Left renal pelvis (tissue), 4 donors: ENCODE data around the gene ELF3. TPM values are rescaled to one million over a fixed set of nuclear protein-coding genes. Genes with fewer than 3 reads are reported as not detected.
"Not testable (repeated sequence)": the region's sequence is repeated elsewhere in the genome, so short reads cannot be mapped to it uniquely, and the experiment has no call there.

Experiments
- DNase-seq, 4 donors: peaks; one replicate each; pipeline ENCODE4 v3.0.0-alpha.2; 2013; ENCODE audit warnings: low read depth in 4 of 4, low spot score in 3 of 4
- polyA plus RNA-seq, 4 donors: library from polyadenylated mRNA; unstranded; fragments of 120-200 nt; gene quantifications; one replicate each; pipeline ENCODE4 v1.2.1, GENCODE V29; 2013; ENCODE audit not compliant: insufficient read length in 4 of 4

The ELF3 gene
- polyA plus RNA-seq, 4 donors: 1.2 to 143 (median 66.5) TPM

DNA sequence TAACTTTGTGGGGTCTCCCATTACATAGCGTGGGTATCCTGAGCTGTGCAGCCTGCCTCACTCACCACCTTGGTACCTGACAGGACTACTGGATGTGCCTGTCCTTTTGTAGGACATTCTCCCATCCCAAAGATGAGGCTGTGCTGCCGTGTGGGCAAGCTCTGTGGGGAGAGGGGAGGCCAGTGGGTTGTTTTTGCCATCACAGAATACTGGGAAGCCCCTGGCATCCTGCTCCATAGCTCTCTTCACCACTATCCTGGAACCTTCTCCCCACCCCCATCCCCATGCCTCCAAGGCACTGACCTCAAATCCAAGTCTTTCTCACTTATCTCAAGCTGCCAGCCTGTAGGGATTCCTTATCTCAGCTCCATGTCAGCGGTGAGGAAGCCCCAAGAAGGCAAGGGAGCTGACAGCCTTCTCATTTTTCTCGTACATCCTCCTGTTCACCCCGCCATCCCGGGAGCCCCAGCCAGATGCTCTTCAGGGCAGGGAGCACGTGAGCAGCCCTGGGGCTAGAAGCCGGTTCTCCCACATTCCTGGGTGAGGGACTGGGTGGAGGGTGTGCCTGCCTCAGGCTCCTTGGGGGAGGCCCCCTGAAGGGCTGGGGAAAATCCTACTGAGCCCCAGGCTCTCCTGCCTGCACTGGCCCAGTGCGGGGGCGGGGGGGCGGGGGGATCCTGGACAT, 2.4 kb upstream of the ELF3 start:
- DNase-seq: peak in 1 of 4 donors; percentile 52

DNA sequence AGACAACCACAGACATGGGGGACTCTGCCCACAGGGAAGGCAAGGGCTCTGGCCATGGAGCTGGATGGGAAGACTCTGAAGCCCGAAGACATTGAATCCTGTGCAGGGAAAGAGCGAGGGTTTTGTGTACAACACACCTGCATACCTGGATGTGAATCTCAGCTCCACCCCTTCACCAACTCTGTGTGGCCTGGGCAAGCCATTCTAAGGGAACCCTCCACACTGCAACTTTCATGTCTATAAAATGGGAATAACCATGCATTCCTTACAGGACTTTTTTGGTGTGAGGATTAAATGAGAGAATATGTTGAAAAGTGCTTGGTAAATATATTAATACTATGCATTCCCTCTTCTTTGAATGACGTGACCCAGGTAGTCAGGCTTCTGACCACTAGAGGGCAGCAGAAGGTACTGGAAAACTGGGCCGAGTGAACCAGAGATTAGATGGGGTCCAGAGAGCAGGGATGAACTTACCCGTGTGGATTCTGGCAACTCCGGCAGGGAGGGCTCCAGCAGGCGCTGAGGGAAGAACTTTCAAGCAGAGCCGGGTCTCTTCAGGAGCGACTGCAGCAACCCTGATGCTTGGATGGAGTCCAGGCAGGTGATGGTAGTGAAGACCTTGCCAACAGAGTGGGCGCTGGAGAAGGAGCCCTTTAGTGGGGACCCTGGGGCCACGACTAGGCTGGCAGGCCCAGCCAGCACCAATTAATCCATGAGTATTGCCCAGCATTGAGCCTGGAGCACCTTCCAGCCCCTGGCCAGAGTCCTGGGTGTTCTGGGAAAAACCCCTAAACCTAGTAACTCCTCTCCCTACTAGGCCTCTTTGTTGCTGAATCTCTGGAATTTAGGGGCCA, 834 bp upstream of the ELF3 start:
- DNase-seq: peak; percentile 75 to 83 (median 78)

DNA sequence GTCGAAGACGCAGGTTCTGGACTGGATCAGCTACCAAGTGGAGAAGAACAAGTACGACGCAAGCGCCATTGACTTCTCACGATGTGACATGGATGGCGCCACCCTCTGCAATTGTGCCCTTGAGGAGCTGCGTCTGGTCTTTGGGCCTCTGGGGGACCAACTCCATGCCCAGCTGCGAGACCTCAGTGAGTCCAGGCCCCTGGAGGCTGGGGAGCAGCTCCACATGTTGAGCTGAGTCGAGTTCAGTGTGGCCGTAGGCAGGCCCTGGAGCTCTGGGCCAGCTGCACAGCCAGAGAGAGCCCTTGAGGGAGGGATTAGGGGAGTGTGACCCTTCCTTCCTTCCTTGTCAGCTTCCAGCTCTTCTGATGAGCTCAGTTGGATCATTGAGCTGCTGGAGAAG, 1.6 kb downstream of the ELF3 start:
- no peak for DNase-seq

DNA sequence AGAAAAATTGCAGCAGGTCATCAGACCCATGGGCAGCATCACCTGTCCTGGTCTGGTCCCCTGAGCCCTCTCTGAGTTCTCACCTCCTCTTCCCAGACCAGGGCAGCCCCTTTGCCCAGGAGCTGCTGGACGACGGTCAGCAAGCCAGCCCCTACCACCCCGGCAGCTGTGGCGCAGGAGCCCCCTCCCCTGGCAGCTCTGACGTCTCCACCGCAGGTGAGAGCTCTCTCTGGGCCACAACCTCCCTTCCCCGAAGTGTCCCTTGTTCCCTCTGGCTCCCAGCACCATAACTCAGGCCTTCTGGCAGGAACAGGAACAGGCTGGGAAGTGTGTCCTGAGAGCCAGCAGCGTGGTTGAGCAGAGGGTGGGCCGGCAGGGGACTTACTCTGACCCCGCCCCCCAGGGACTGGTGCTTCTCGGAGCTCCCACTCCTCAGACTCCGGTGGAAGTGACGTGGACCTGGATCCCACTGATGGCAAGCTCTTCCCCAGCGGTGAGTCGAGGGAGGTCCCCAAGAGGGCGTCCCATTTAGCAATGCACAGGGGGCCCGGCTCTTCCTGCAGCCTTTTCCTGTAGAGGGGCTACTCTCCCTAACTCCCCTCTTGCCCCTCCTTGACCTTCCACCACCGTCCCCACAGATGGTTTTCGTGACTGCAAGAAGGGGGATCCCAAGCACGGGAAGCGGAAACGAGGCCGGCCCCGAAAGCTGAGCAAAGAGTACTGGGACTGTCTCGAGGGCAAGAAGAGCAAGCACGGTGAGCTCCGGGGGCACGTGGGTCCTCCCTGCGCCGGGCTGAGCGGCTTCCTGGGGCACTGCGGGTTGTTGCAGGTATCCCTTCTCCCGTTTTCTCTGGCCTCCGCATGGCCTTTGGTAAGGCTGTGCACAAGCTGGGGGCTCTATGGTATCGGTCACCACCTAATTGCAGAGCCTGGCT, 2.4 kb downstream of the ELF3 start:
- DNase-seq: no peak

DNA sequence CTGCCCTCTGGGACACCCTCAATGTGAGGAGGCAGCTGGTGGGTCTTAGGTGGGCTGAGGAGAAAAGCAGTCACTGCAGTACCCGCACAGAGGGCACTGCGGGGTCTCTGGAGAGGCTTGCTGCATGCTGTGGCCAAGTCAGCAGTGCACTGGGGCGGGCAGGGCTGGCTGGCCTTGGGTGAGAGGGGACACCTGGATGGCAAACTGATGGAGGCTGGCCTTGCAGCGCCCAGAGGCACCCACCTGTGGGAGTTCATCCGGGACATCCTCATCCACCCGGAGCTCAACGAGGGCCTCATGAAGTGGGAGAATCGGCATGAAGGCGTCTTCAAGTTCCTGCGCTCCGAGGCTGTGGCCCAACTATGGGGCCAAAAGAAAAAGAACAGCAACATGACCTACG, 3.2 kb downstream of the ELF3 start:
- no peak for DNase-seq

DNA sequence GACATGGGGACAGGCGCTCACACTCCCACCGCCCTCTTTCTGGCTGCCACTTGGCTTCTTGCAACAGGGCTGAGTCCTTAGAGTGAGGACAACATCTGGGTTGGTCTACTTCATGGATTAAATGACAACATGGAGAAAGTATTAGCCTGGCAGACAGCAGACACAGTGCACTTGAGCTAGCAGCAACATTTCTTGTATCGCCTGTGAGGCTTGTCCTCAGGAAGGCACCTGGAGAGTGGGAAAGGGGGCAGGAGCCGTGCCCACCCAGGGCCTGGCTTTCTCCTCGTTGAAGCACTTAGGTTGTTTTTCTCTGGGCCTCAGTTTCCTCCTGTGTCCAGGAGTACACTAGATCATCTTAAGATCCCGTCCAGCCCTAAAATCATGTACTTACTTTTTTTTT, 3.7 kb downstream of the ELF3 start:
- DNase-seq: no peak

DNA sequence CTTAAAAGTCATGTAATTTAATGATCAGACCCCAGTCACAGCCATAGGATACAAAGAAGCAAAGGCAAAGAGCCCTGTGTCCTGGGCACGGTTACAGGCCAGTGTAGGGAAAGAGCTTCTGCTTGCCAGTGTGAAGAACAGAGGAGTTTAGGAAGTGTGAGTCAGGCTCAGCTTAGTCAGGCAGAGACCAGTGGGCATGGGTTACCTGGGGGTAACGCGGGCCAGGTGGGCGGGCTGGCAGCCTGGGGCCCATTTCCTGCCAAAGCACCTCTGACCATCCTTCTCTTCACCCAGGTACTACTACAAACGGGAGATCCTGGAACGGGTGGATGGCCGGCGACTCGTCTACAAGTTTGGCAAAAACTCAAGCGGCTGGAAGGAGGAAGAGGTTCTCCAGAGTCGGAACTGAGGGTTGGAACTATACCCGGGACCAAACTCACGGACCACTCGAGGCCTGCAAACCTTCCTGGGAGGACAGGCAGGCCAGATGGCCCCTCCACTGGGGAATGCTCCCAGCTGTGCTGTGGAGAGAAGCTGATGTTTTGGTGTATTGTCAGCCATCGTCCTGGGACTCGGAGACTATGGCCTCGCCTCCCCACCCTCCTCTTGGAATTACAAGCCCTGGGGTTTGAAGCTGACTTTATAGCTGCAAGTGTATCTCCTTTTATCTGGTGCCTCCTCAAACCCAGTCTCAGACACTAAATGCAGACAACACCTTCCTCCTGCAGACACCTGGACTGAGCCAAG, 4.7 kb downstream of the ELF3 start:
- no peak for DNase-seq

DNA sequence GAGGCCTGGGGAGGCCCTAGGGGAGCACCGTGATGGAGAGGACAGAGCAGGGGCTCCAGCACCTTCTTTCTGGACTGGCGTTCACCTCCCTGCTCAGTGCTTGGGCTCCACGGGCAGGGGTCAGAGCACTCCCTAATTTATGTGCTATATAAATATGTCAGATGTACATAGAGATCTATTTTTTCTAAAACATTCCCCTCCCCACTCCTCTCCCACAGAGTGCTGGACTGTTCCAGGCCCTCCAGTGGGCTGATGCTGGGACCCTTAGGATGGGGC, 5.2 kb downstream of the ELF3 start:
- DNase-seq: no peak

DNA sequence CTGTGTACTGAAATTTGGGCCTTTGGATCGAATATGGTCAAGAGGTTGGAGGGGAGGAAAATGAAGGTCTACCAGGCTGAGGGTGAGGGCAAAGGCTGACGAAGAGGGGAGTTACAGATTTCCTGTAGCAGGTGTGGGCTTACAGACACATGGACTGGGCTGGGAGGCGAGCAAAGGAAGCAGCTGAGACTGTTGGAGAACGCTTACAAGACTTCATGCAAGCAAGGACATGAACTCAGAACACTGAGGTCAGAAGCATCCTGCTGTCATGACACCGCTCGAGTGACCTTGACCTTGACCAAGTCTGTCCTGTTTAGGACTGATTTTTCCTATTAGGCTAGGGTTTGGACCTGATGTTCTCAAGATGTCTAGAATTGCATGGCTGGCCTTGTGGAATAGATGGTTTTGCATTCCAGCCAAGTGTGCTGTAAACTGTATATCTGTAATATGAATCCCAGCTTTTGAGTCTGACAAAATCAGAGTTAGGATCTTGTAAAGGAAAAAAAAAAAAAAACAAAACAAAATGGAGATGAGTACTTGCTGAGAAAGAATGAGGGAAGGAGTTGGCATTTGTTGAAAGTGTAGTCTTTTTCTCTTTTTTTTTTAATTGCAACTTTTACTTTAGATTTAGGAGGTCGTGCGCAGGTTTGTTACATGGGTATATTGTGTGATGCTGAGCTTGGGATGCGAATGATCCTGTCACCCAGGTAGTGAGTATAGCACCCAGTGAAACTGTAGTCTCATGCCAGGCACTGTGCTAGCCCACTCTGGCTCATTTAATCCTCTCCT, 5.8 kb downstream of the ELF3 start:
- no peak for DNase-seq

DNA sequence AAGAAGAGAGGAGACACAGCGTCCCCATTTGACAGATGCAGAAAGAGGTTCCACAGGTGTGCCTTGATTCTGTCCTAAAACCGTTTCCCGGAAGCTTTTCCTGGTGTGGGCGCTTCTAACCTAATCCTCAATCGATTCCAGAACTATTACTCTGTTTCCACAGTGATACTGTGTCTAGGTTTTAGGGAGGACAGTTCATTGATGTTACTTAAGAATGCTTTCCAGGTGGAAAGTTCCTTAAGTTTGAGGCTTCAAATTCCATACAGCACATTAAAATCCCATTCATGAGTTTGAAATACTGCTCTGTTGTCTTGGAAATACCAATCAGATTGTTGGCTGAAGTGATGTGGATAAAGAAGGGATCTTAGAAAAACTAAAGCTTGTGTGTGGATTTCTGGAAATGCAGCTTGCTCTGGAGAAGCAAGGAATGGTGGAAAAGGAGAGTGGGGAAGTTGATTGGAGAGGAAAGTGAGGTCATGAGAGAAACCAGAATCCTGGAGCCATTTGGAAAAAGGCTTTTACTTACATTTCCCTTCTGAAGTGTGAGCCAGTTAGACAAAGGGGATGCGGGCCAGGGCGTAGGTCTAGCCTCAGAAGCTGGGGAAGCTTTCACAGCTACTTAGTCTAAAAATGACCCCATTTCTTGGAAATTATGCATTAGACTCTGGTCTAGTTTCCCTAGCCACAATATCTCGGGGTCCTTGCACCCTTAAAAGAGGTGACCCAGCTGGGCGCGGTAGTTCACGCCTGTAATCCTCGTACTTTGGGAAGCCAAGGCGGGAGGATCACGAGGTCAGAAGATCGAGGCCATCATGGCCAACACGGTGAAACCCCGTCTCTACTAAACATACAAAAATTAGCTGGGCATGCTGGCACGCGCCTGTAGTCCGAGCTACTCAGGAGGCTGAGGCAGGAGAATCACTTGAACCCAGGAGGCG, 6.7 kb downstream of the ELF3 start:
- no peak for DNase-seq

DNA sequence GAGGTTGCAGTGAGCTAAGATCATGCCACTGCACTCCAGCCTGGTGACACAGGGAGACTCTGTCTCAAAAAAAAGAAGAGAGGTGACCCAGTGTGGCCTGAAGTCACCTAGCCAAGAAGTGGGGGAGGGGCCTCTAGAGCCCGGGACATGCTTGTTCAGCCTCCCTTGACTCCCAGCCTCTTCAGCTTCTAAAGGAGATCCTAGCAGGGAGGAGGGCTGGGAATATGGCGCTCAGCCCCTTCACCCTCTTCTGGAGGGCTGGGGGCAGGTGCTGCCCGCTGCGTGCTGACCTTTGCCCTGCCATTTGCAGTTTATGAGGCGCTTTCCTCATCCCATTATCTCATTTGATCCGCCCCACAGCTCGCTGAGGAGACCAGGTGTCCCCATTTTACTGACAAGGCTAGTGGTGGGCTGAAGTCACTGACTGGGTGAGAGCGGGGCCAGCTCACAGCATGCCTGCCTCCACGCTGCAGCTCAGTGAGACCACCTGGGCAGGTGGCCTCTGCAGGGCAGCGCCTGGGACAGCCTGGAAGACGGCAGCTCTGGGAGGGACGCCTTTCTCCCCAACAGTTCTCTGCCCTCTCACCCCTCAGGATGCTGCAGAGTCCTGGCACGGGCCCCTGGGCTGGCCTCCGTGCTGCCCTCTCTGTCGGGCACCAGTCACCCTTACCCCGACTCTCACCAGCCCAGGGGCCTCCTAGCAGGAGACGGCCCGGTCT, 7.5 kb downstream of the ELF3 start:
- DNase-seq: no peak

DNA sequence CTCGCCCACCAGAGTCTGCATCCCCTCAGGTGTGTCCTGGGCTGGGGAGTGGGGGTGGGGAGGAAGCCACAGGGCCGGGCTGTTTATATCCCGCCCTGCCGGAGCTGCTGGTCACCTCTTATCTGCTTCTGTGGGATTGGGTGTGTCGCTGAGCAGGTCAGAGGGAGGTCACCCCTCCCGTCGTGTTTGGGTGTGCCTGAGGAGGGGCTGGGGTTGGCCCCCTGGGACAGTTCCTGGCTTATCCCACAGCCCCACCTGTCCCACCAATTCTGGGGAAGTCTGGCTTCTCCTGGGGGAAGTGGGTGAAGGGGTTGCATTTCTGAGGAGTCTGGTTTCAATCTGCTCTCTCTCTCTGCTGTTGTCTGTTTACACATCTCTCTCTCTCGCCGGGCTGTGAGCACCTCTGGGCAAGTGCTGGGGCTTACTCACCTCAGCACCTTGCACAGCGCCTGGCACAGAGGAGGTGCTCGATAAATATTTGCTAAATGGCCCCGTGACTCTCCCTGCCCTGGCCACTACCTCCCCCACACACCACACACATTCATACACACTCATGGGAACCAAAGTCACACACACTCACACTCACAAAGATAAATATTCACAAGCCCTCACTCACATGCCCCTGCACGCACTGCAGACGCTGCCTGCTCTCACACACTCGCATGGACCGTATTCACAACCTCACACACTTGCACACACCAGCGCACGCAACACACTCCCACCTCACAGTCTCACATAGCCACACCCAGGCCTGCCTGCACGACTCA, 8.3 kb downstream of the ELF3 start:
- no peak for DNase-seq

DNA sequence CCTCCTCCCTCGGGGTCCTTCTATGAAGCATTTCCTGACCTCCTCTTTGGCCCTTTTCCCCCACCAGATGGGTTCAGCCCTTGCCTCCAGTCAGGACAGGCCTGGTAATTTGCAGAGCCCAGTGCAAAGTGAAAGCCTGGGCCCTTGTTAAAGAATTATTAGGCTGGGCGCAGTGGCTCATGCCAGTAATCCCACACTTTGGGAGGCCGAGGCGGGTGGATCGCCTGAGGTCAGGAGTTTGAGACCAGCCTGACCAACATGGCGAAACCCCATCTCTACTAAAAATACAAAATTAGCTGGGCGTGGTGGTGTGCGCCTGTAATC, 8.8 kb downstream of the ELF3 start:
- not testable (repeated sequence) for DNase-seq

DNA sequence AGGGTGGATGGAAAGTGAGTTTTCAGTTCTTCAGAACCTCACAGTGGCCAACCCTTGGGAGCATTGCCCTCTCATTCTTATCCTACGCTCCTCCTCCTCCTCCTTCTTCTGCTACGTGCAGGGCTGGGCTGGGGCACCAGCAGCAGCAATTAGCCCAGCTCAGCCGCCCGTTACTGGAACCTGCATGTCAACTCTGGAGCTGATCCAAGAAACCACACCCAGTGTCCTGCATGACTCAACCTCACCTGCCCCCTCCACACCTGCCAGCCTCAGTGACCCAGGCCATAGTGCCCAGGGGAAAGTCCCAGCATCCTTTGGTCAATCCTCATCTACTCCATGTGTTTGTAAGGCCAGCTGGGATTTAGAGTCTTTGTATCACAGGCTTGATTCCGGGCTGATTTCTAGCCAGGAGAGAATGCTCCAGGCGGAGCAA, 12.6 kb downstream of the ELF3 start:
- peak in 1 of 4 donors; percentile 60 for DNase-seq

DNA sequence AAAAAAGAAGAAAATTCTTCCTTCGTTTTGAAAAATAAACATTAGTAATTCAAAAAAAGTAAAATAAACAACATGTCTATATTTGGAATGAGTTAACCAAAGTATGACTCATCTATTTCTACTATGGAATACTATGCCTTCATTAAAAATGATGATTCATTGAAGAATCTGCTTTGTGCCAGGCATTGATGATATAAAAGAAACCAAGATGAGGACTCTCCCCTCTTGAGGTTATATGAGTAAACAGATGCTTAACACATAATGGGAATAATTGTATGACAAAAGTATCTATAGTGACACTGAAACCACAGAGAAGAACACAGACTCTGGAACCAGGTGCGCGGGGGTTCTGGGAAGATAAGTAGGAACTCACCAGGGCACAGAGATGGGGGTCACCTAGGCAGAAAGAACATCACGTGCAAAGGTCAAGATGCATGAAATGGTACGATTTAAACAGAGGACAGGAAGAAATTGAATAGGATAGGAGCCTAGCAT, 18.8 kb downstream of the ELF3 start:
- DNase-seq: no peak

DNA sequence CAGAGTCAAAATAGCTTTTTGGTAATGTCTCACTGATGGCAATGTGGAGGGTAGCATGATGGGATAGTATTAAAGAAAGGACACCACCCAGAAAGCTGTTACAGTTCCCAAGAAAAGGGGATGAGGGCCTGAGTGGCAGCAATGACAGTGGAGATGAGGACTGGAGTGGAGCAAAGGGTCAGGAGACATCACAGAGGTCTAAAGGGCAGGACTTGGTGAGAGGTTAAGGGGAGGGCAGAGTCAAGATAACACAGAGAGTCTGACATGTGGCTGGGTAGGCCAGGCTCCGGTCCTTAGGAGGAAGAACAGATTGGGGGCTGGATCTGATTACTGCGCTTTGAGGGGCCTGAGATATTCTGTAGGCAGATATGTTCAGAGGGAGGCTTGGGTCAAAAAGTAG, 19.3 kb downstream of the ELF3 start:
- DNase-seq: no peak

DNA sequence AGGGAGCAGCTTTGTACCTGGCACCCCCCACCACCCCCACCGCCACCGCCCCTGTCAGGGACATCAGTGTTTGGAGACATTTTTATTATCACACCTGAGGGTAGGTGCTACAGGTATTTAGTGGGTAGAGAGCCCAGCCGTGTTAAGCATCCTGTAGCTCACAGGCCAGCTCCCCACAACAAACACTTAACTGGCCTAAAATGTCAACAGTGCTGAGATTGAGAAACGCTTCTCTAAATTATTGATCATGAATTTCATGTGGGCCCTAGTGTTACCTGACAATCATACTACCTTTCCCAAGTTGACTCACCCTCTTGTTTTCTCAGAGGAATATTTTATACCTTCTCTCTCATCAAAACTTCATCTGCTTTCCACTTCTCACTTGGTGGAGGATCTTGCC, 21.4 kb downstream of the ELF3 start:
- no peak for DNase-seq
